Ishikawa (cell line): ENCODE data around the gene ARHGAP33.

Source experiments
- CEBPB ChIP-seq: IDR thresholded peaks from 2 replicates; pipeline ENCODE4 v1.6.1; 2012
- CREB1 ChIP-seq: IDR thresholded peaks from 2 replicates; pipeline ENCODE4 v1.6.1; 2012; ENCODE audit warnings: low read depth
- EGR1 ChIP-seq: IDR thresholded peaks from 2 replicates; pipeline ENCODE4 v1.6.1; 2012
- TAF1 ChIP-seq: IDR thresholded peaks from 2 replicates; pipeline ENCODE4 v1.6.1; 2012; ENCODE audit warnings: low read depth, mild to moderate bottlenecking
- YY1 ChIP-seq: IDR thresholded peaks from 2 replicates; pipeline ENCODE4 v1.6.1; 2012; ENCODE audit warnings: low read depth
- TF ChIP-seq, protein P1 (sequence below): IDR thresholded peaks from 2 replicates; pipeline ENCODE4 v1.6.1; 2012
- TF ChIP-seq, protein P2 (sequence below): IDR thresholded peaks from 2 replicates; pipeline ENCODE4 v1.6.1; 2012; ENCODE audit warnings: low read depth, mild to moderate bottlenecking

DNA sequence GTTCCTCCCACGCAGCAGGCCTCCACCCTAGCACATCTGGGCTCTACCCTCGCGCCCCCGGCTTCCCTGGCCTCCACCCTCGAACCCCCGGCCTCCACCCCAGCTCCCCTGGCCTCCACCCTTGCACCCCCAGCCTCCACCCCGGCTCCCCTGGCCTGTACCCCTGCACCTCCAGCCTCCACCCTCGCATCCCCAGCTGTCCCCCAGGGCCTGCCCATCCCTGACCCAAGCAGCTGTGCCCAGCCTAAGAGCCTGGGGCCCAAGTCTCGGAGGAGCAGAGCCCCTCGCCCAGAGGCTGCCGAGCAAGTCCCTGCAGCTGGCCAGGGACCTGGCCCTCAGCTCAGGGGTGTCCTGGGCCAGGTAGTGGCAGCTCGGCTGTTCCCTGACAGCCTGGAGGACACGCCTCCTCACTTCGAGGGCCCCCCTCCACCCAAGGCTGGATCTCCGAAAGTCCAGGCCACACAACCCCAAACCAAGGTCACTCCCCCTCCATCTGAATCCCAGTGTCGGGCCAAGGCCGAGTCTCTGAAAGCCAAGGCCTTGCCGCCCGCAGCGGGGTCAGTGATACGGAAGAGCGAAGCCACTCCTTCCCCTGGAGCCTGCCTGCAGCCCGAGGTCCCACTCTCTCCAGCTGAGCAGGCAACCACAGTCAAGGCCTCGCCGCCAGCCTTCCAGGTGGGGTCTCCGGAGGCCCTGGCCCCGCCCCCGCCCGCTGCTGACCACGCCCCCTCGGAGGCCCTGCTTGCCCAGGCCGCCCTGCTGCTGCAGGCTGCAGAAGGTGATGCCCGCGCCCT, 7.9 kb upstream of the ARHGAP33 start:
- no peak for TF ChIP-seq YY1
- no peak for TF ChIP-seq CREB1
- TF ChIP-seq CEBPB: no peak
- TF ChIP-seq, protein P1, sequence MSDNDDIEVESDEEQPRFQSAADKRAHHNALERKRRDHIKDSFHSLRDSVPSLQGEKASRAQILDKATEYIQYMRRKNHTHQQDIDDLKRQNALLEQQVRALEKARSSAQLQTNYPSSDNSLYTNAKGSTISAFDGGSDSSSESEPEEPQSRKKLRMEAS: peak; percentile 48
- 0 out of 2 replicates have a peak, but pooled peaks have one; percentile 18 for TF ChIP-seq EGR1
- TF ChIP-seq, protein P2, sequence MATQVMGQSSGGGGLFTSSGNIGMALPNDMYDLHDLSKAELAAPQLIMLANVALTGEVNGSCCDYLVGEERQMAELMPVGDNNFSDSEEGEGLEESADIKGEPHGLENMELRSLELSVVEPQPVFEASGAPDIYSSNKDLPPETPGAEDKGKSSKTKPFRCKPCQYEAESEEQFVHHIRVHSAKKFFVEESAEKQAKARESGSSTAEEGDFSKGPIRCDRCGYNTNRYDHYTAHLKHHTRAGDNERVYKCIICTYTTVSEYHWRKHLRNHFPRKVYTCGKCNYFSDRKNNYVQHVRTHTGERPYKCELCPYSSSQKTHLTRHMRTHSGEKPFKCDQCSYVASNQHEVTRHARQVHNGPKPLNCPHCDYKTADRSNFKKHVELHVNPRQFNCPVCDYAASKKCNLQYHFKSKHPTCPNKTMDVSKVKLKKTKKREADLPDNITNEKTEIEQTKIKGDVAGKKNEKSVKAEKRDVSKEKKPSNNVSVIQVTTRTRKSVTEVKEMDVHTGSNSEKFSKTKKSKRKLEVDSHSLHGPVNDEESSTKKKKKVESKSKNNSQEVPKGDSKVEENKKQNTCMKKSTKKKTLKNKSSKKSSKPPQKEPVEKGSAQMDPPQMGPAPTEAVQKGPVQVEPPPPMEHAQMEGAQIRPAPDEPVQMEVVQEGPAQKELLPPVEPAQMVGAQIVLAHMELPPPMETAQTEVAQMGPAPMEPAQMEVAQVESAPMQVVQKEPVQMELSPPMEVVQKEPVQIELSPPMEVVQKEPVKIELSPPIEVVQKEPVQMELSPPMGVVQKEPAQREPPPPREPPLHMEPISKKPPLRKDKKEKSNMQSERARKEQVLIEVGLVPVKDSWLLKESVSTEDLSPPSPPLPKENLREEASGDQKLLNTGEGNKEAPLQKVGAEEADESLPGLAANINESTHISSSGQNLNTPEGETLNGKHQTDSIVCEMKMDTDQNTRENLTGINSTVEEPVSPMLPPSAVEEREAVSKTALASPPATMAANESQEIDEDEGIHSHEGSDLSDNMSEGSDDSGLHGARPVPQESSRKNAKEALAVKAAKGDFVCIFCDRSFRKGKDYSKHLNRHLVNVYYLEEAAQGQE: no peak
- no peak for TF ChIP-seq TAF1
